ENCODE results near the gene CTU1.
A peak's percentile ranks its signal among the peaks of the same experiment; 100 is the strongest.

The CTU1 gene

DNA sequence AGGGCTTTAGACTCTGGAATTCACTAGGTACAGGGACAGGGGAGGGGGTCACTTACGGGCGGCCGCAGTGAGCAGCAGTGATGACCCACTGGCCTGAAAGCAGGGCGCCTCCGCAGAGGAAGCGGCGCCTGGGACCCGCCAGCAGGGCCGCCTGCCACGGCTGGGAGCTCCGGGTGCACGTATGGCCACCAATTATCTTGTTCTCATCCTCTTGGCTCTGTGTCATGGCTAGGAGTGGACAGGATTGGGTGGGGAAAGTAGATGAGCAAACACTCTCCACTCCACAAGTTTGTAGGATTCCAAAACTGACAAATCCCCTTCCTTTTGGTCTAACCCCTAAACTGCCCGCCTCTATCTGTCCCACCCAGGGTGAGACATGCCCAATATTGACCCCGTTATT is 26.7 kb downstream of the CTU1 start:
- no peak for DNase-seq

DNA sequence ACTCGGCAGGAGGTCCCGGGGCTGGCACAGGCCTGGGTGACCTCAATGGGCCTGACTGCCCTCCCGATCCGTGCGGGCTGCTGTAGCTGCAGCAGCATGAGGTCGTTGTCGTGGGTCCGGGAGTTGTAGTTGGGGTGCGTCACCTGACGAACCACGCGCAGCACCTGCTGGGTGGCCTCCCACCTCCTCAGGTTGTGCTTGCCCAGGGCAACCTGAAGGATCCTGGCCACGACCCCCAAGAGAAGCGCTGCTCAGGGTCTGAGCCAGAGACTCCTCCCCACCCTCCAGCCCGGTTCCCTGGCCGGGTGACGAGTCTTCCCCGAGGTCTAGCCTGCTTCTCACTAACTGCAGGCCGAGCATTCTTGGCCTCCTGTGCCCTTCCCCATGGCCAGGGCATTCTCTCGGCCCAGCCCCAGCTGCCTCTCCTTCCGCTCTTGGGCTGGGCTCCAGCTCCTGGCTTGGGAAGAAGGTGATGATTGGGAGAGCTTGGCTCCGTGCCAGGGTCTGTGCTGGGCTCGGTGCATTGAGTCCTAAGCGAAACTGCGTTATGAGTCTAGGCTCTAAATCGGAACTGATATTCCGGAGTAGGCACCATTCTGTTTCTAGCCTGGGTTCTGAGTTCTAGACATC is 28.6 kb downstream of the CTU1 start:
- DNase-seq, result peak; percentile 6

DNA sequence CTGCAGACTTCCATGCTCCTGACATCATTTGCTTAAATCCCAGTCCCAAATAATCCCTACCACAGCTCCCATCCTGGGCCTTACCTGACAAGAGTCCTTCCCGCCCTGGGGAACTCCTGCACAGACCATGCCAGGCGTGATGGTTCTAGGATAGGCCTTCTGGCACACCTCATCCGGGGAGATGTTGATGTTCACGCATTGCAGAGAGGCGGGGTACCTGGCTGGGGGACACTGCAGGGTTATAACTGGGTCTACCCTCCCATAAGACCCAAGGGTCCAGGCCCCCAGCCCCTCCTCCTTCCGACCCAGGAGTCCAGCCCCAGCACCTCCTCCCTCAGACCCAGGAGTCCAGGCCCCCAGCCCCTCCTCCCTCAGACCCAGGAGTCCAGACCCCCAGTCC is 29.5 kb downstream of the CTU1 start:
- no peak for DNase-seq

DNA sequence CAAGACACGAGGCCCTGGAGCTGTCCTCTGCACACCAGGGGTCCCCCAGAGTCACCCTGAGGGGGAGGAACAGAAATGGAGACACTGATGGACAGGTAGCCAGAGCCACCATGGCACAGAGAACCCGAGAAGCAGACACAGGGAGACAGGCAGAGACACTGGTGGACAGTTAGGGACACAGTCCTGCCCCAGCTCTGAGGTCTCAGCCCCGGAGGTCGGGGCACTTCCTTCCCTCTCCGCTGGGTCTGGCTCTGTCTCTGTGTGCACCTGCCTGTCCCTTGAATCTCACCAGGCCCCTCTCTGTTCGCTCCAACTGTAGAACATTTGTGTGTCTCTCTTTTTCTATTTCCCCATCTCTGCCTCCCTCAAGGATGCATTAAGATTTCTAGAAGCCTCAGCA is 30.1 kb downstream of the CTU1 start:
- DNase-seq, result no peak

- DNase-seq, result no peak
These were observed 31.5 kb downstream of the CTU1 start for GRCh38 chr19:51076631-51077213.

GRCh38 chr19:51075998-51076397 is 32.2 kb downstream of the CTU1 start:
- no peak for DNase-seq

DNA sequence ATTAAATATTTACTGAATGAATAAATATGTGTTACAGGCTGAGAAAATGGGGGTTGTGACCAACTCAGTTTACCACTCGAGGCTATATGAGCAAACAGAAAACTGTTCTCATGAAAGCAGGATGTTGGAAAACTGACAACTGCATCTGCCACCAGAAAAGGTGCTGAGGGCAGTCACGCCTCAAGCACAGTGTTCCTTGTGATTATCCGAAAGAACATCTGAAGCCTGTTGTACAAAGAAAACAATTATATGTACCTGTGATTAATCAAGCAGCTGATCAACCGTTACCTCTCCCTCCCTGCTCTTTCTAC is 37.2 kb downstream of the CTU1 start:
- DNase-seq, result no peak

GRCh38 chr19:51070334-51071094 is 37.7 kb downstream of the CTU1 start:
- DNase-seq, result no peak

DNA sequence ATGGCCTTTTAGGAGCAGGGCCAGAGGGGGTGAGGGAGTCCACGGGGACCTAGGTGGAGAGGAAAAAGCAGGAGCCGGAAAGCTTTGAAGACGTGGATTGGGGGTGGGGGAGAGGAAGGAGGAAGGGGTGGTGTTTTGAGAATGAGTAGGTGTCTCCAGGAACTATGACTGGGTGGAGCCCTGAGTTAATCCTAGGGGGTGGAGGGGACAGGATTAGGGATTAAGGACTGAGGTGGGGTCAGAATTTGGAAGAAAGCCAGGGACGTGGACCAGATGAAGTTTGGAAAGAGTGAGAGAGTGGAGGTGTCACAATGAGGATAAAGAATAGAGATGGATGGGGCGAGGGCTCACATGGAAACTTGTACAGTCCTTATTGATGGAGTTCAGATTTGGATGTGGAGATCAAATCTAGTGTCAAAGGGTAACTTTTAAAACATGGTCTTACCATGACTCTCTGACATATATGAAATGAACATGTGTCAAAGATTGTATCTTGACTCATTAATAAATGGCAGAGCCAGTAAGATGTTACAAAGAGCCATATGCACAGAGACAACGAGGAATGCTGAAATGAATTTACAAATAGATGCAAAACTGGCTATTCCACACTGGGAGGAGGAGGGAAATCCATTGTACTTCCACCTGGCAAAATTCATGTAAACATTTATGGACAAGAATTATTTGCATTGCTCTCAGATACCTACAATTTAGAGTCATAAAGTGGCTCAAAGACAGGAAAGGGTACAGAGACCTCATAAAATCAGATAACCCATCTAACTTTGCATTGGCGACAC is 41.6 kb downstream of the CTU1 start:
- peak; percentile 11 for DNase-seq

DNA sequence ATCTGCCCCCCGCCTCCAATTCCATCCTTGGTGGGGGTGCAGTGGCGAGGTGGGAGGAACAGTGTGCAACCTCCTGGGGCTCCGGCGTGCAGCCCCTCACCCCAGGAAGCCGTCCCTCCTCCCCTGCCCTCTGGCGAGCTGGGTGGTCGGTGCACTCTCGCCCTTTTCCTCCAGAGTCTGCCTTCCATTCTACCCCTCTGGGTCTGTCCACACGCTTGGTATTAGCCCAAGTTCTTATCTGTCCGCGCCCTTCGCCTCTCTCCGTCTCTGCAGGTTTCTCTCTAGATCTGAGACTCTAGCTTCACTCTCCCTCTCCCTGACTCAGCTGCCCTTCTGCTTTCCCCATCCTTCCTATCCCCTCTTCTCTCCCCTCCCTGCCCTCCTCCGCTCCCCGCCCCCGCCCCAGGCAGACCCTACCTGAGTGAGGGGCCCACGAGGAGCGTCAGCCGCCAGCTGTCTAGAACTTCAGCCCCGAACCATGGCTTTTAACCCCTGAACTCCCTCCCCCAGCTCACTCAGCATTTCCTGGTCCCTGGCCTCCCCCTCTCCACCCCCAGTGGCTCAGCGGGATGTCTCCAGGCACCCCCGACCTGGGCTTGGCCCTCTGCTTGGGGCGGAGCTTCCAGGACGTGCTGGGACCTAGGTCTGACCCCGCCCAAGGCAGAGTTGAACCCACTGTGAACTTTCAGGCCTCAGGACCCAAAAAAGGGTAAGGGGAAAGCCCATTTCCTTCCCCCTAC is 42.8 kb downstream of the CTU1 start:
- DNase-seq, result no peak

DNA sequence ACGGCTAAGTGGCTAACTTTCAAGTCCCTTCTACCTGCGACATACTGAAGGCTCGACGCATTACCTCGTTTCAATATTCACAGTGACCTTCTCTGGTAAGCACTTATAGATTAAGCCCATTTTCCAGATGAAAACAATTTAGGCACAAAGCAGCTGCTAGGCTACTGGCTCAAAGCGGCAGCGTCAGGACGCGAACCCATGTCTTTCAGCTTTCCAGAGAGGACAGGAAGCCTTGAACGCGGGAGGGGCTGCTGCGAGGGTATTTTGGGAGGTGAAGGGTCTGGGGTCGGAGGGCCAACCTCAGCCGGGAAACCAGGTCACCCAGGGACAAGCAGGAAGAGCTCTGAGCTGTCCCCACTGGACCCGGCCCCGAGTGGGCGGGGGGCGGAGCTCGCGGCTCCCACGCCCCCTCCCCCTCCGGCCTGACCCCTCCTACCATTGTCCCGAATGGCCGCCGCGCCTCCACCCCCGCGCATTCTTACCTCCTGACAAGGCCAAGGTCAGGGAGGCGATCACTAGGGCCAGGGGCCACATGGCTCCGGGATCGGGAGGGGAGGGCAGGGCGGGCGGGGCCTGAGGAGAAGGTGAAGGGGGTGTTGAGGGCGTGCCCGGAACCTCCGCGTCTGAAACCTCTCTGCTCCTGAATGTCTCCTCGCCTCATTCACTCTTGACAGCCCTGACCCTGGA is 43.5 kb downstream of the CTU1 start, which contains the start of gene KLK13:
Gene KLK13, minus strand, starts transcription at position 559 of the 687 bp plus-strand sequence. Its CDS starts 25 bp downstream, at position 534.
- DNase-seq, result no peak

GRCh38 chr19:51063664-51064063 is 44.5 kb downstream of the CTU1 start:
- no peak for DNase-seq

GRCh38 chr19:51060973-51061372 is 47.2 kb downstream of the CTU1 start:
- DNase-seq, result no peak

DNA sequence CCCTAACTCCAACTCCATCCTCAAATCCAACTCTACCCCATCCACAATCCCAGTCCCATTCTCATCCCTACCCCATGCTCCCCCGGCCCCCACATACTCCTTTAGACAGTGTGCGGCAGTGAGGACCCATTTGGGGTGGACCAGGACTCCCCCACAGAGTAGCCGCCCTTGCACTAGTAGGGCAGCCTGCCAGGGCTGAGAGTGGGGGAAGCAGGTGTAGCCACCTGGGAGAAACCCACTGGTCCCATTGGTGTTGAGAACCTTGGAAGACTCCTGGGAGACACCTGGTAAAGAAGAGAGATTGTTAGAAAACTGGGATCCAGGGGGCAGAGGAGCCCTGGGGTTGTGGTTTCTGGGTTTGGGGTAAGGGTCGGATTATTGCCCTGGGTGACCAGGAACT is 47.9 kb downstream of the CTU1 start:
- no peak for DNase-seq

- DNase-seq, result no peak
These were observed 48.5 kb downstream of the CTU1 start for GRCh38 chr19:51059715-51060114.

GRCh38 chr19:51055866-51056265 is 52.3 kb downstream of the CTU1 start:
- no peak for DNase-seq

Data from NCI-H82 (cell line).